ENCODE measurements around the gene ARHGEF16. TPM values are rescaled to one million over a fixed set of nuclear protein-coding genes. Genes with fewer than 3 reads are reported as not detected.

ARHGEF16 gene
- total RNA-seq, 1 experiment from 2014 or later: 11.2 TPM

- intact Hi-C loops (cut with micrococcal nuclease; ENCODE audit: unreplicated experiment): no loop called here
- Histone ChIP-seq H3K9me3 (ENCODE audit: low read depth, low read length, poor library complexity, severe bottlenecking) (no peaks in the 10 kb centered on the region), H3K27ac (ENCODE audit: low read depth, low read length, poor library complexity, severe bottlenecking) (no peak overlapping the region), H3K36me3 (ENCODE audit: insufficient read depth, low read length, poor library complexity, severe bottlenecking) (no peaks in the 10 kb centered on the region), H3K4me1 (ENCODE audit: insufficient read depth, low read length, poor library complexity, severe bottlenecking) (no peaks in the 10 kb centered on the region), H3K4me3 (ENCODE audit: low read depth, low read length, poor library complexity, severe bottlenecking) (no peak overlapping the region), H3K27me3 (replicated peaks; ENCODE audit: insufficient read depth, low read depth, low read length, poor library complexity) (no peaks in the 10 kb centered on the region)
- POLR2A ChIA-PET (ENCODE audit: low non-redundant PET): no interaction called here
- CTCF ChIA-PET: interaction anchor here (1.5 to 3.3 kb wide), 2 partner anchors 27 kb away, joined by 4 to 15 read pairs; no protein-coding TSS in a partner anchor
- DNase-seq (ENCODE audit: low spot score): no peak
- BruUV-seq (replicated peaks): no TSS peak
- no peak for TF ChIP-seq CTCF (conservative IDR thresholded peaks at IDR 0.05; ENCODE audit: low read depth, low read length)
- no peak for TF ChIP-seq EZH2 (IDR thresholded peaks at IDR 0.05; ENCODE audit: borderline replicate concordance, low read depth, low read length, poor library complexity, severe bottlenecking)
Observed at GRCh38 chr1:3479511-3480368, 25.3 kb downstream of the ARHGEF16 start.

- Histone ChIP-seq H3K9me3 (ENCODE audit: low read depth, low read length, poor library complexity, severe bottlenecking) (no peaks in the 10 kb centered on the region), H3K27me3 (replicated peaks; ENCODE audit: insufficient read depth, low read depth, low read length, poor library complexity) (no peaks in the 10 kb centered on the region), H3K36me3 (ENCODE audit: insufficient read depth, low read length, poor library complexity, severe bottlenecking) (no peaks in the 10 kb centered on the region), H3K4me3 (ENCODE audit: low read depth, low read length, poor library complexity, severe bottlenecking) (no peak overlapping the region), H3K4me1 (ENCODE audit: insufficient read depth, low read length, poor library complexity, severe bottlenecking) (no peaks in the 10 kb centered on the region), H3K27ac (ENCODE audit: low read depth, low read length, poor library complexity, severe bottlenecking) (no peak overlapping the region)
- ChIA-PET CTCF (interaction anchor here (3.3 kb wide), 1 partner anchor 27 kb away, joined by 15 read pairs; no protein-coding TSS in a partner anchor), POLR2A (ENCODE audit: low non-redundant PET) (no interaction called here)
- TF ChIP-seq EZH2 (IDR thresholded peaks at IDR 0.05; ENCODE audit: borderline replicate concordance, low read depth, low read length, poor library complexity, severe bottlenecking) (no peak), CTCF (conservative IDR thresholded peaks at IDR 0.05; ENCODE audit: low read depth, low read length) (no peak)
- intact Hi-C loops (cut with micrococcal nuclease; ENCODE audit: unreplicated experiment): no loop called here
- no TSS peak for BruUV-seq (replicated peaks)
- no peak for DNase-seq (ENCODE audit: low spot score)
Observed at GRCh38 chr1:3480369-3480719, 25.9 kb downstream of the ARHGEF16 start.

- POLR2A ChIA-PET (ENCODE audit: low non-redundant PET): no interaction called here
Observed at GRCh38 chr1:3481046-3481445, 26.6 kb downstream of the ARHGEF16 start.

More at GRCh38 chr1:3481046-3481445, 26.6 kb downstream of the ARHGEF16 start:
- DNase-seq (ENCODE audit: low spot score): no peak
- Histone ChIP-seq H3K27ac (ENCODE audit: low read depth, low read length, poor library complexity, severe bottlenecking) (no peak overlapping the region), H3K4me3 (ENCODE audit: low read depth, low read length, poor library complexity, severe bottlenecking) (no peak overlapping the region), H3K4me1 (ENCODE audit: insufficient read depth, low read length, poor library complexity, severe bottlenecking) (no peaks in the 10 kb centered on the region), H3K9me3 (ENCODE audit: low read depth, low read length, poor library complexity, severe bottlenecking) (no peaks in the 10 kb centered on the region), H3K36me3 (ENCODE audit: insufficient read depth, low read length, poor library complexity, severe bottlenecking) (no peaks in the 10 kb centered on the region), H3K27me3 (replicated peaks; ENCODE audit: insufficient read depth, low read depth, low read length, poor library complexity) (no peaks in the 10 kb centered on the region)
- BruUV-seq (replicated peaks): no TSS peak
- TF ChIP-seq CTCF (conservative IDR thresholded peaks at IDR 0.05; ENCODE audit: low read depth, low read length) (no peak), EZH2 (IDR thresholded peaks at IDR 0.05; ENCODE audit: borderline replicate concordance, low read depth, low read length, poor library complexity, severe bottlenecking) (no peak)
- CTCF ChIA-PET: interaction anchor here (3.3 kb wide), 1 partner anchor 28 kb away, joined by 15 read pairs; no protein-coding TSS in a partner anchor
- intact Hi-C loops (cut with micrococcal nuclease; ENCODE audit: unreplicated experiment): no loop called here
